HepG2 (cell line): ENCODE results near the gene PCDHGA1. TPM values are rescaled to one million over a fixed set of nuclear protein-coding genes. Genes with fewer than 3 reads are reported as not detected.

ENCODE experiments used
- ARNT2 ChIP-seq: sonication (generic); formaldehyde crosslinking; IDR thresholded peaks from 2 replicates; pipeline ENCODE4 v1.8.0; 2022; ENCODE audit warnings: mild to moderate bottlenecking, low read depth, missing genetic modification reagents, moderate library complexity
- CBX1 ChIP-seq: IDR thresholded peaks from one replicate; pipeline ENCODE4 v1.6.1; 2016; ENCODE audit warnings: antibody characterized with exemption, low read depth
- CREBL2 ChIP-seq: sonication (generic); formaldehyde crosslinking; IDR thresholded peaks from 2 replicates; pipeline ENCODE4 v1.8.1; 2023; ENCODE audit warnings: missing genetic modification reagents, mild to moderate bottlenecking, borderline replicate concordance
- EZH2 ChIP-seq: conservative IDR thresholded peaks from 2 replicates; pipeline ENCODE4 v1.6.1; 2012; ENCODE audit warnings: mild to moderate bottlenecking, low read depth, low read length, moderate library complexity
- FOXK1 ChIP-seq: sonication (generic); formaldehyde crosslinking; IDR thresholded peaks from 2 replicates; pipeline ENCODE4 v1.4.0; 2020; ENCODE audit warnings: low read depth, missing genetic modification reagents, borderline replicate concordance
- FOXP4 ChIP-seq: sonication (generic); formaldehyde crosslinking; IDR thresholded peaks from 2 replicates; pipeline ENCODE4 v1.4.0; 2020; ENCODE audit warnings: missing genetic modification reagents
- GMEB1 ChIP-seq: sonication (generic); formaldehyde crosslinking; IDR thresholded peaks from 2 replicates; pipeline ENCODE4 v1.5.1; 2020; ENCODE audit warnings: missing genetic modification reagents, mild to moderate bottlenecking, borderline replicate concordance
- KLF9 ChIP-seq: IDR thresholded peaks from 2 replicates; pipeline ENCODE4 v1.6.1; 2016; ENCODE audit warnings: low read depth
- MAFK ChIP-seq, 2 experiments: IDR thresholded peaks in 1 of 2; conservative IDR thresholded peaks in 1 of 2; 2 replicates each; pipeline ENCODE4 v1.6.1; 2011; ENCODE audit warnings: improper control_type of control experiment in 2 of 2, low read length in 2 of 2
- MBNL3 ChIP-seq: fragments of 250-450 bp; sonication (Bioruptor Pico); conservative IDR thresholded peaks from 2 replicates; pipeline ENCODE4 v1.8.0; 2022; ENCODE audit warnings: mild to moderate bottlenecking, inconsistent platforms
- MIER2 ChIP-seq: IDR thresholded peaks from 2 replicates; pipeline ENCODE4 v1.6.1; 2016; ENCODE audit warnings: missing biosample characterization, missing genetic modification reagents
- PBX3 ChIP-seq: sonication (generic); formaldehyde crosslinking; IDR thresholded peaks from 2 replicates; pipeline ENCODE4 v1.8.1; 2023; ENCODE audit warnings: missing genetic modification reagents, inconsistent platforms, borderline replicate concordance
- PLRG1 ChIP-seq: fragments of 450-650 bp; conservative IDR thresholded peaks from 2 replicates; pipeline ENCODE4 v1.6.1; 2016
- POLR2AphosphoS5 ChIP-seq: IDR thresholded peaks from 2 replicates; pipeline ENCODE4 v1.6.1; 2012; ENCODE audit warnings: low read depth, low read length
- PRPF4 ChIP-seq: fragments of 200-400 bp; formaldehyde crosslinking; IDR thresholded peaks from 2 replicates; pipeline ENCODE4 v1.6.1; 2016; ENCODE audit warnings: low read length, low read depth; ENCODE audit not compliant: poor library complexity, severe bottlenecking
- RFX3 ChIP-seq: IDR thresholded peaks from 2 replicates; pipeline ENCODE4 v1.6.1; 2016; ENCODE audit warnings: missing biosample characterization, missing genetic modification reagents
- SNAPC2 ChIP-seq: sonication (generic); formaldehyde crosslinking; IDR thresholded peaks from 2 replicates; pipeline ENCODE4 v1.8.1; 2022; ENCODE audit warnings: mild to moderate bottlenecking, missing genetic modification reagents
- ZFP36 ChIP-seq: fragments of 150-350 bp; IDR thresholded peaks from 2 replicates; pipeline ENCODE4 v1.6.1; 2018; ENCODE audit warnings: borderline replicate concordance, low read length, low read depth; ENCODE audit not compliant: partially characterized antibody
- ZFX ChIP-seq: sonication (generic); formaldehyde crosslinking; IDR thresholded peaks from 2 replicates; pipeline ENCODE4 v1.4.0; 2020; ENCODE audit warnings: mild to moderate bottlenecking, low read depth, missing genetic modification reagents, moderate library complexity
- ZNF296 ChIP-seq: sonication (generic); formaldehyde crosslinking; conservative IDR thresholded peaks from 2 replicates; pipeline ENCODE4 v1.5.0; 2020; ENCODE audit warnings: mild to moderate bottlenecking, missing genetic modification reagents
- ZNF546 ChIP-seq: sonication (generic); formaldehyde crosslinking; conservative IDR thresholded peaks from 2 replicates; pipeline ENCODE4 v1.8.1; 2023; ENCODE audit warnings: mild to moderate bottlenecking, missing genetic modification reagents
- ZNF547 ChIP-seq: sonication (generic); formaldehyde crosslinking; IDR thresholded peaks from 2 replicates; pipeline ENCODE4 v1.5.1; 2020; ENCODE audit warnings: mild to moderate bottlenecking, missing genetic modification reagents
- ZNF660 ChIP-seq: sonication (generic); formaldehyde crosslinking; IDR thresholded peaks from 2 replicates; pipeline ENCODE4 v1.5.1; 2020; ENCODE audit warnings: mild to moderate bottlenecking, low read depth, missing genetic modification reagents, borderline replicate concordance
- ZSCAN21 ChIP-seq: sonication (generic); formaldehyde crosslinking; IDR thresholded peaks from 2 replicates; pipeline ENCODE4 v1.8.0; 2022; ENCODE audit warnings: mild to moderate bottlenecking, missing genetic modification reagents, moderate library complexity, borderline replicate concordance
- ZSCAN25 ChIP-seq: sonication (generic); formaldehyde crosslinking; IDR thresholded peaks from 2 replicates; pipeline ENCODE4 v1.8.0; 2022; ENCODE audit warnings: mild to moderate bottlenecking, missing genetic modification reagents
- polyA plus RNA-seq, 8 experiments: library from polyadenylated mRNA; depleted of rRNA in 3 of 8; stranded (reverse) in 7 of 8; unstranded in 1 of 8; fragments of >200 nt; fragmentation: Illumina TruSeq in 4 of 8; extraction: Trizol in 4 of 8; gene quantifications; 2 replicates each; pipeline versions ENCODE4 v1.2.1 to v1.2.3, GENCODE V29; 2011 to 2016; ENCODE audit warnings: low read depth in 4 of 8, missing spikeins in 1 of 8, mixed read lengths in 1 of 8; ENCODE audit not compliant: insufficient read depth in 1 of 8
- total RNA-seq, 5 experiments: library from RNA; depleted of rRNA; stranded (reverse); fragments of >200 nt; fragmentation: Illumina TruSeq; extraction: Trizol; gene quantifications; 2 replicates each; pipeline ENCODE4 v1.2.3, GENCODE V29; 2016; ENCODE audit warnings: low read depth in 1 of 5

Gene PCDHGA1
- total and polyA plus RNA-seq, 2 of the 13 experiments (the other 11 are each of a cell fraction or from before 2014, with no cell fraction given), result 0.31 to 0.40 TPM

- TF ChIP-seq PBX3 (no peak), RFX3 (peak; percentile 65; the same call in 1 of the 2 replicates), MAFK (conservative IDR thresholded peaks at IDR 0.05 in 1 of 2, IDR thresholded peaks at IDR 0.05 in 1 of 2; ENCODE audit: low read length in 2 of 2) (no peak), ZNF660 (CRISPR knock-in tag) (no peak), PRPF4 (no peak), ARNT2 (CRISPR knock-in tag) (no peak), ZNF547 (CRISPR knock-in tag) (no peak; the same call in 1 of the 2 replicates), ZSCAN25 (CRISPR knock-in tag) (no peak; the same call in 1 of the 2 replicates), EZH2 (no peak), SNAPC2 (CRISPR knock-in tag) (no peak), ZFP36 (no peak), CREBL2 (CRISPR knock-in tag) (no peak), PLRG1 (no peak), ZNF296 (CRISPR knock-in tag) (no peak), FOXP4 (CRISPR knock-in tag) (no peak), KLF9 (CRISPR knock-in tag) (no peak), MBNL3 (no peak), CBX1 (no peak), POLR2AphosphoS5 (no peak), GMEB1 (CRISPR knock-in tag) (0 out of 2 replicates have a peak, but pooled peaks have one; percentile 18), ZSCAN21 (CRISPR knock-in tag) (peak; percentile 70; the same call in 1 of the 2 replicates), ZNF546 (CRISPR knock-in tag) (no peak), FOXK1 (CRISPR knock-in tag) (peak; percentile 58; the same call in 1 of the 2 replicates), MIER2 (CRISPR knock-in tag) (peak; percentile 61; the same call in 1 of the 2 replicates), ZFX (no peak)
Observed at GRCh38 chr5:141524604-141525597, 194.6 kb downstream of the PCDHGA1 start (continued).
